Activated CD8-positive, alpha-beta memory T cell treated with anti-CD3 and anti-CD28 coated beads, Interleukin-2, amount 10 ng/mL, durations not matched to agents 7 days and 5 days (primary cell): ENCODE data around the gene ERBB4. TPM values are rescaled to one million over a fixed set of nuclear protein-coding genes. Genes with fewer than 3 reads are reported as not detected.

ENCODE experiments used
- ATAC-seq: fragments of 150-1000 bp; cut with Tn5 transposase; one replicate; pipeline ENCODE4 v1.10.0; 2021; ENCODE audit warnings: moderate library complexity
- CTCF ChIA-PET: fragments of 350-600 bp; sonication (Branson Sonifier 250); formaldehyde crosslinking; loops from one replicate; lab custom pipeline; 2021; ENCODE audit warnings: antibody characterized with exemption; lab: Charles Lee
- DNase-seq: peaks from one replicate; pipeline ENCODE4 v3.0.0-alpha.2; 2020
- H3K27ac Mint-ChIP-seq: one replicate; pipeline ENCODE4 v1.8.0; 2021; ENCODE audit warnings: mild to moderate bottlenecking, mixed read lengths
- H3K27me3 Mint-ChIP-seq: one replicate; pipeline ENCODE4 v1.8.0; 2021; ENCODE audit warnings: mixed read lengths
- H3K36me3 Mint-ChIP-seq: one replicate; pipeline ENCODE4 v1.8.0; 2021; ENCODE audit warnings: mild to moderate bottlenecking, mixed read lengths
- H3K4me1 Mint-ChIP-seq: one replicate; pipeline ENCODE4 v1.8.0; 2021; ENCODE audit warnings: mixed read lengths
- H3K4me3 Mint-ChIP-seq: one replicate; pipeline ENCODE4 v1.8.0; 2021; ENCODE audit warnings: mild to moderate bottlenecking, moderate library complexity, mixed read lengths
- H3K9me3 Mint-ChIP-seq: one replicate; pipeline ENCODE4 v1.8.0; 2022; ENCODE audit warnings: low read depth, mixed read lengths
- total RNA-seq, 2 experiments: library from RNA; stranded (reverse); gene quantifications; one replicate each; pipeline ENCODE4 v1.2.3, GENCODE V29; 2021

Gene ERBB4
- total RNA-seq, 2 experiments from 2014 or later: not detected

DNA sequence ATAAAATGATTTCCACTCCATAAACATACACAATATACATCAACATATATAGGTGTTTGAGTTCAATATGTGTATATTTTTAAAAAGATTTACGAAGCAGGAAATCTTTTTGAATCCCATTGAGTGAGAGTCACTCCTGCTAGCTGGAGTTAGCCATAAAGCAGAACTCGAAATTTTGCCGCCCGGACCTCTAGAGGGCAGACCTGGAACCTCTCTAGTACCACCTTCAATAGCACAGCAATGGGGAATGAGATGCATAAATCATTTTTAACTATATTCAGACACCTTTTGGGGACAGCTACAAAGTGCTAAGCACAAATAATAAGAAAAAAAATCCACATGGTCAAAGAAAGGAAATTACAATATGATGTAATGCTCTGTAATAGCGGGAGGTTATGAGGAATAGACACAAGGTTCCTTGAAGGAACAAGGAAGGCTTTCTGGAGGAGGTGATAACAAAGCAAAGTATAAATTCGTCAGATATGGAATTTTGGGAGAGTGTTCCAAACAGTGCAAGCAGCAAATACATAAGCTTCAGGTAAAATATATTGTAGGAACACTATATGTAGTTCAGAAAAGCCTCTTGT, 533.4 kb downstream of the ERBB4 start:
- H3K4me1 Mint-ChIP-seq: no peaks in the 10 kb centered on the region
- ATAC-seq: no peak
- CTCF ChIA-PET: no interaction called here
- no peak for DNase-seq
- no peaks in the 10 kb centered on the region for H3K9me3 Mint-ChIP-seq
- H3K27me3 Mint-ChIP-seq: no peaks in the 10 kb centered on the region
- H3K4me3 Mint-ChIP-seq: no peak overlapping the region
- H3K36me3 Mint-ChIP-seq: no peaks in the 10 kb centered on the region
- H3K27ac Mint-ChIP-seq: no peak overlapping the region

- H3K27ac Mint-ChIP-seq: no peak overlapping the region
- H3K36me3 Mint-ChIP-seq: no peaks in the 10 kb centered on the region
- CTCF ChIA-PET: no interaction called here
- DNase-seq (no peak), ATAC-seq (no peak)
- H3K27me3 Mint-ChIP-seq: no peaks in the 10 kb centered on the region
- no peaks in the 10 kb centered on the region for H3K4me1 Mint-ChIP-seq
- H3K9me3 Mint-ChIP-seq: no peaks in the 10 kb centered on the region
- H3K4me3 Mint-ChIP-seq: no peak overlapping the region
Measured at GRCh38 chr2:212001325-212001724, 537.3 kb downstream of the ERBB4 start.

- DNase-seq: no peak
- Mint-ChIP-seq H3K9me3 (no peaks in the 10 kb centered on the region), H3K27ac (no peak overlapping the region), H3K36me3 (no peaks in the 10 kb centered on the region), H3K4me1 (no peaks in the 10 kb centered on the region), H3K27me3 (no peaks in the 10 kb centered on the region), H3K4me3 (no peak overlapping the region)
- CTCF ChIA-PET: no interaction called here
- no peak for ATAC-seq
Measured at GRCh38 chr2:211996857-211997256, 541.7 kb downstream of the ERBB4 start.

GRCh38 chr2:211994806-211995205, 543.8 kb downstream of the ERBB4 start:
- Mint-ChIP-seq H3K4me3 (no peak overlapping the region), H3K27me3 (no peaks in the 10 kb centered on the region), H3K9me3 (no peaks in the 10 kb centered on the region), H3K27ac (no peak overlapping the region), H3K36me3 (no peaks in the 10 kb centered on the region), H3K4me1 (no peaks in the 10 kb centered on the region)
- no peak for ATAC-seq
- CTCF ChIA-PET: no interaction called here
- no peak for DNase-seq

DNA sequence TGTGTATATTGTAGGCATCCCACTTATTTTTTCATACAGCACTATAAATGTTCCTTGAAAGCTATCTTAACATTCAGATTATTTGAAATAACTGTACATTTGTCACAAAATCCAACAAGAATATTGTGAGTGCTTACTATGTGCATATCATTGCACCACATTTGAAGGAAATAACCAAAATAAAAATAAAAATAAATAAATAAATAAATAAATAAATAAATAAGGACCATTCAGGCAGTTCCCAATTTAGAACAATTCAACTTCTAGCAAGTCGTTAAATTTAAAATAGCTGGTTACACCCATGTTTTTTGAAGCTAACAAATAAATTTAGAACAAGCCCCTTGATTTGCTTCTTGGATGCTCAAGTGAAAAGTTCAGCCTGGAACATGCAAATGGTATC, 548.3 kb downstream of the ERBB4 start:
- CTCF ChIA-PET: interaction anchor here (0.6 kb wide), 1 partner anchor 1671 kb away, joined by 4 read pairs; no protein-coding TSS in a partner anchor
- Mint-ChIP-seq H3K27me3 (no peaks in the 10 kb centered on the region), H3K4me3 (no peak overlapping the region), H3K4me1 (no peaks in the 10 kb centered on the region), H3K27ac (no peak overlapping the region), H3K36me3 (no peaks in the 10 kb centered on the region), H3K9me3 (no peaks in the 10 kb centered on the region)
- ATAC-seq (no peak), DNase-seq (no peak)

GRCh38 chr2:211986313-211986712, 552.3 kb downstream of the ERBB4 start:
- Mint-ChIP-seq H3K4me3 (no peak overlapping the region), H3K27ac (no peak overlapping the region), H3K36me3 (no peaks in the 10 kb centered on the region), H3K9me3 (peaks cover 2% of the 10 kb centered on the region), H3K27me3 (no peaks in the 10 kb centered on the region), H3K4me1 (no peaks in the 10 kb centered on the region)
- DNase-seq: no peak
- CTCF ChIA-PET: no interaction called here
- no peak for ATAC-seq

- H3K27me3 Mint-ChIP-seq: no peaks in the 10 kb centered on the region
Measured at GRCh38 chr2:211985393-211985792, 553.2 kb downstream of the ERBB4 start.

GRCh38 chr2:211982162-211982561, 556.4 kb downstream of the ERBB4 start:
- Mint-ChIP-seq H3K27me3 (no peaks in the 10 kb centered on the region), H3K4me1 (no peaks in the 10 kb centered on the region), H3K27ac (no peak overlapping the region), H3K9me3 (peaks cover 2% of the 10 kb centered on the region), H3K4me3 (no peak overlapping the region), H3K36me3 (no peaks in the 10 kb centered on the region)
- CTCF ChIA-PET: no interaction called here
- ATAC-seq: no peak
- DNase-seq: no peak

More at GRCh38 chr2:211985393-211985792, 553.2 kb downstream of the ERBB4 start:
- peaks cover 2% of the 10 kb centered on the region for H3K9me3 Mint-ChIP-seq
- CTCF ChIA-PET: no interaction called here
- no peaks in the 10 kb centered on the region for H3K36me3 Mint-ChIP-seq
- DNase-seq (no peak), ATAC-seq (no peak)
- no peak overlapping the region for H3K4me3 Mint-ChIP-seq
- H3K4me1 Mint-ChIP-seq: no peaks in the 10 kb centered on the region
- no peak overlapping the region for H3K27ac Mint-ChIP-seq

DNA sequence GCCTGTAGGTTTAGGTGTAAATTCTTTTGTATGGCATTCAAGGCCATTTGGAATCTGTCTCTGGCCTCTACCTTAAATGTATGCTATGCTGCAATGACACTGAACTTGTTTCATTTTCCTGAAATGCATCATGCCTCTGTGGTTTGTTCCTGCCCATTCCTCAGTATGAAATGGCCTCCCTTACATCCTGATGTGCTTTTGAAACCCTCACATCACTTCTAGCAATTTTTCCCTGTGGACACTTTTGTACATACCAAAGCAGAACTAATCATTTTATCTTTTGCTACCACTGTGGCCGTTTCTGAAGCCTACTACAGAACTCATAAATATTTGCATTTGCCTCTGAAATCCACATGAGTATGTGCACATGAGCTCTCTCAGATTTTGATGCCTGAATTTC, 557.2 kb downstream of the ERBB4 start:
- no peaks in the 10 kb centered on the region for H3K36me3 Mint-ChIP-seq
- DNase-seq (no peak), ATAC-seq (no peak)
- peaks cover 2% of the 10 kb centered on the region for H3K9me3 Mint-ChIP-seq
- no peaks in the 10 kb centered on the region for H3K27me3 Mint-ChIP-seq
- no peaks in the 10 kb centered on the region for H3K4me1 Mint-ChIP-seq
- H3K4me3 Mint-ChIP-seq: no peak overlapping the region
- CTCF ChIA-PET: no interaction called here
- H3K27ac Mint-ChIP-seq: no peak overlapping the region

- Mint-ChIP-seq H3K9me3 (peaks cover 2% of the 10 kb centered on the region), H3K4me3 (no peak overlapping the region), H3K36me3 (no peaks in the 10 kb centered on the region), H3K4me1 (no peaks in the 10 kb centered on the region), H3K27me3 (no peaks in the 10 kb centered on the region), H3K27ac (no peak overlapping the region)
- CTCF ChIA-PET: no interaction called here
- no peak for DNase-seq
- ATAC-seq: no peak
Measured at GRCh38 chr2:211976076-211976475, 562.5 kb downstream of the ERBB4 start.

DNA sequence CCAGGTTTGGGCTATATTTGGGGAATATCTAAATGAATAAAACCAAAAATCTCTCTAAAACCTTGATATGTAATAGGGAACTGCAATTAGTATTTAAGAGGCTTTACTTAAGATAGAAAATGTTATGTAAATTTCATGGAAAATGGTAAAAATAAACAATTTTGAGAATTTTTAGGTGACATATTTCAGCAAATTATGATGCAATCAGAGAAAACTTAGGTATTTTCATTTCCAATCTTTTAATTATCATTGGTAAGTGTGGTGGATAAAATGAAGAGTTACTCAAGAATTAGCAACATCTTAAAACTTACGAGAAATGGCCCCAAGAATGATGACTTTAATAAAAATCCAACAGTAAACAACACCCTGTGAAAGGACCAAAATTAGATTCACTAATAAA, 571.4 kb downstream of the ERBB4 start:
- DNase-seq (no peak), ATAC-seq (no peak)
- no peak overlapping the region for H3K27ac Mint-ChIP-seq
- no peaks in the 10 kb centered on the region for H3K36me3 Mint-ChIP-seq
- H3K27me3 Mint-ChIP-seq: no peaks in the 10 kb centered on the region
- H3K4me1 Mint-ChIP-seq: no peaks in the 10 kb centered on the region
- CTCF ChIA-PET: no interaction called here
- no peak overlapping the region for H3K4me3 Mint-ChIP-seq
- peaks cover 5% of the 10 kb centered on the region for H3K9me3 Mint-ChIP-seq

DNA sequence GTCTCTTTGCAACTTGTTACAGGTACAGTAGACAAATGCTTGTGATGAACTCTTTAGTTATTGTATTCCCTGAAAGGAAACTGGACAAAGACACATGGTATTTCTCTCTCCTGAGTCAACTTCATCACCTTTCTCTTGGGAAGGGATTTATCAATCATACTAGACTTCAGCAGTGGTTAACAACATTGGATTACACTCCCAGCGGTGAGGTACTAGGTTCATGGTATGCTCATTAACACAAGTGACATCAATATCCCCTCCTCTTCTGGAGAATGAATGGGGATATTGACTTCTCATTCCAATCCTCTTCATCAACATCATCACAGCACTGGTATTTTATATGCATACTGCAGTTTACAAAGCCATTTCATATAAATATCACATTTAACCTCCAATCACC, 574.6 kb downstream of the ERBB4 start:
- no peak overlapping the region for H3K4me3 Mint-ChIP-seq
- H3K27ac Mint-ChIP-seq: no peak overlapping the region
- DNase-seq (no peak), ATAC-seq (no peak)
- no peaks in the 10 kb centered on the region for H3K27me3 Mint-ChIP-seq
- peaks cover 3% of the 10 kb centered on the region for H3K9me3 Mint-ChIP-seq
- CTCF ChIA-PET: no interaction called here
- no peaks in the 10 kb centered on the region for H3K36me3 Mint-ChIP-seq
- no peaks in the 10 kb centered on the region for H3K4me1 Mint-ChIP-seq

GRCh38 chr2:211957799-211958198, 580.8 kb downstream of the ERBB4 start:
- Mint-ChIP-seq H3K27ac (no peak overlapping the region), H3K4me1 (no peaks in the 10 kb centered on the region), H3K27me3 (no peaks in the 10 kb centered on the region), H3K4me3 (no peak overlapping the region), H3K36me3 (no peaks in the 10 kb centered on the region), H3K9me3 (peaks cover 5% of the 10 kb centered on the region)
- CTCF ChIA-PET: no interaction called here
- ATAC-seq: no peak
- DNase-seq: no peak

- no peaks in the 10 kb centered on the region for H3K4me1 Mint-ChIP-seq
- no peaks in the 10 kb centered on the region for H3K36me3 Mint-ChIP-seq
- H3K4me3 Mint-ChIP-seq: no peak overlapping the region
- H3K9me3 Mint-ChIP-seq: peaks cover 8% of the 10 kb centered on the region
- DNase-seq: no peak
- no peak for ATAC-seq
- no peak overlapping the region for H3K27ac Mint-ChIP-seq
- CTCF ChIA-PET: no interaction called here
- no peaks in the 10 kb centered on the region for H3K27me3 Mint-ChIP-seq
Measured at GRCh38 chr2:211955648-211956047, 583.0 kb downstream of the ERBB4 start.

DNA sequence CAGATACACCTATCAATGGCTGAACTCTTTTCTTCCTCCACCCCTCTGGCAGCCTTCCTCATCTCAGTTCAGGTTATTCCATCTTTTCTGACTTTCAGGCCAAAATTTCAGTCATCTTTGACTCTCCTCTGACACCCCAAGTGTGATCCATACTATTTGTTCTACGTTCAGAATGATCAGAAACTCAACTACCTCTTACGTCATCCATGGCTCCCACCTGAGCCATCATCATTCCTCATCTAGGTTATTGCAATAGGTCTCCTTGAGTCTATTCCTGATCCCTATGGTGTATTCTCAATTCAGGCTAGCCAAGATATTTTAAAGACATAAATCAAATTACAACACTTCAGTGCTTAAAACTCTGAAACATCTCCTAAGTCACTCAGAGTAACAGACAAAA, 589.7 kb downstream of the ERBB4 start:
- H3K4me1 Mint-ChIP-seq: no peaks in the 10 kb centered on the region
- H3K4me3 Mint-ChIP-seq: no peak overlapping the region
- H3K27me3 Mint-ChIP-seq: no peaks in the 10 kb centered on the region
- no peak for ATAC-seq
- no peaks in the 10 kb centered on the region for H3K36me3 Mint-ChIP-seq
- no peak overlapping the region for H3K27ac Mint-ChIP-seq
- CTCF ChIA-PET: no interaction called here
- peaks cover 9% of the 10 kb centered on the region for H3K9me3 Mint-ChIP-seq
- DNase-seq: no peak
